Hepatocyte (in vitro differentiated cells): Measurements from ENCODE around the gene OAF. TPM values are rescaled to one million over a fixed set of nuclear protein-coding genes. Genes with fewer than 3 reads are reported as not detected.

Source experiments
- DNase-seq: peaks from one replicate; pipeline ENCODE4 v3.0.0-alpha.2; 2016; ENCODE audit warnings: low spot score
- H2AFZ ChIP-seq: fragments of 200-600 bp; sonication (generic); 2 replicates; pipeline ENCODE4 v1.6.0; 2016; ENCODE audit warnings: antibody characterized with exemption, mild to moderate bottlenecking
- H3K27ac ChIP-seq: fragments of 200-600 bp; sonication (generic); 2 replicates; pipeline ENCODE4 v1.5.1; 2016; ENCODE audit warnings: mild to moderate bottlenecking
- H3K27me3 ChIP-seq: fragments of 200-600 bp; sonication (generic); 2 replicates; pipeline ENCODE4 v1.6.1; 2016
- H3K36me3 ChIP-seq: fragments of 200-600 bp; sonication (generic); replicated peaks from 2 replicates; pipeline ENCODE4 v1.5.1; 2016; ENCODE audit warnings: low read depth; ENCODE audit not compliant: insufficient read depth
- H3K4me1 ChIP-seq: fragments of 200-600 bp; sonication (generic); 2 replicates; pipeline ENCODE4 v1.5.1; 2016; ENCODE audit warnings: mild to moderate bottlenecking, moderate library complexity; ENCODE audit not compliant: insufficient read depth
- H3K4me2 ChIP-seq: fragments of 200-600 bp; sonication (generic); 2 replicates; pipeline ENCODE4 v1.6.0; 2016
- H3K4me3 ChIP-seq: fragments of 200-600 bp; sonication (generic); 2 replicates; pipeline ENCODE4 v1.5.1; 2016; ENCODE audit warnings: mild to moderate bottlenecking
- H3K79me2 ChIP-seq: fragments of 200-600 bp; sonication (generic); 2 replicates; pipeline ENCODE4 v1.6.0; 2017; ENCODE audit warnings: mild to moderate bottlenecking
- H3K9me2 ChIP-seq: fragments of 200-600 bp; sonication (generic); replicated peaks from 2 replicates; pipeline ENCODE4 v1.6.0; 2017; ENCODE audit warnings: mild to moderate bottlenecking; ENCODE audit not compliant: insufficient read depth
- H3K9me3 ChIP-seq: fragments of 200-600 bp; sonication (generic); 2 replicates; pipeline ENCODE4 v1.5.1; 2016; ENCODE audit warnings: low read depth, mild to moderate bottlenecking
- H4K20me1 ChIP-seq: fragments of 200-600 bp; sonication (generic); 2 replicates; pipeline ENCODE4 v1.6.0; 2016; ENCODE audit warnings: mild to moderate bottlenecking; ENCODE audit not compliant: insufficient read depth, poor library complexity, severe bottlenecking
- EZH2 ChIP-seq: fragments of 200-600 bp; sonication (generic); IDR thresholded peaks from 2 replicates; pipeline ENCODE4 v1.6.1; 2016; ENCODE audit warnings: antibody characterized with exemption, mild to moderate bottlenecking, borderline replicate concordance
- EZH2phosphoT487 ChIP-seq: fragments of 200-600 bp; sonication (generic); IDR thresholded peaks from one replicate; pipeline ENCODE4 v1.6.1; 2018; ENCODE audit warnings: antibody characterized with exemption, mild to moderate bottlenecking, low read depth, moderate library complexity; ENCODE audit not compliant: unreplicated experiment, severe bottlenecking
- WGBS: methylation state at CpG from one replicate; pipeline ENCODE4 v1.1.6; 2016; ENCODE audit warnings: low lambda C conversion rate; ENCODE audit errors: missing lambda C conversion rate; 5-methylcytosine and 5-hydroxymethylcytosine counted together
- polyA plus RNA-seq: library from polyadenylated mRNA; unstranded; fragments of >200 nt; fragmentation: Nextera tagmentation; extraction: Ambion mirVana; gene quantifications from 2 replicates; pipeline ENCODE4 v1.2.1, GENCODE V29; 2016
- total RNA-seq: library from RNA; depleted of rRNA; stranded (reverse); fragments of >200 nt; gene quantifications from 2 replicates; pipeline ENCODE4 v1.2.3, GENCODE V29; 2014
- TF ChIP-seq, protein P1 (sequence below): fragments of 200-600 bp; sonication (generic); IDR thresholded peaks from 2 replicates; pipeline ENCODE4 v1.5.1; 2016; ENCODE audit warnings: antibody characterized with exemption, mild to moderate bottlenecking; ENCODE audit not compliant: poor library complexity

The OAF gene
- total RNA-seq (63.9 and 72.4 TPM in 2 replicates), polyA plus RNA-seq (73.0 and 102 TPM in 2 replicates)

DNA sequence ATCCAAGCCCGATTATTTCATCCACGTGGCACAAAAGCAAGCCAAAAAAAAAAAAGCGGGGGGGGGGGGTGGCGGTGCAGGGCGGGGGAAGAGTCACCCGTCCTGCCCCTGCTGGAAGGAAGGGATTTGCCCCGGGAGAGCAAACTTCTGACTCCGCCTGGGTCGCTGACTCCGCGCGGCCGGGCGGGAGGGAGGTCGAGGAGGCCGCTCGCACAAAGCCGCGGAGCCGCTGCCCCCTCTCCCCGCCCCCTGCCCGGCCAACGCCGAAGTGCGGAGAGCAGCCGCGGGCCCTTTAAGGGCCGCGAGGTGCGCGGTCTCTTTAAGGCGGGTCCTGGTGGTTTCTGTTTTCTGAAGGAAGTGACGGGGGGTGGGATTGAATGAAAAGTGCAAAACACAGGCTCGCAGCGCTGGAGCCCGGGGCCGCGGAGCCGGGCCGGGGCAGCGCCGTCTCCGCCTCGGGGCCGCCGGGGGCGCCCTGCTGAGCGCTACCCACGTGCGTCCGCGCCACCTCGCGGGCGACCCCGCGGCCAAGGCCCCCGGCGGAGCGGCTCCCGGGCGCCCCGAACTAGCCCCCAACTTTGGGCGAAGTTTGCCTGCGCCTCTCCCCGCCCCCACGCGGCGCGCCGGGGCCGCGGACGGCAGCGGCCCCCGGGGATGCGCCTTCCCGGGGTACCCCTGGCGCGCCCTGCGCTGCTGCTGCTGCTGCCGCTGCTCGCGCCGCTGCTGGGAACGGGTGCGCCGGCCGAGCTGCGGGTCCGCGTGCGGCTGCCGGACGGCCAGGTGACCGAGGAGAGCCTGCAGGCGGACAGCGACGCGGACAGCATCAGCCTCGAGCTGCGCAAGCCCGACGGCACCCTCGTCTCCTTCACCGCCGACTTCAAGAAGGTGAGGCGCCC lies at the start of gene OAF:
OAF (plus strand) TSS at position 407 of the 896 bp plus-strand sequence; CDS start at position 655, 248 bp downstream.
- peak within 1 kb of the TSS; percentile 45 for H2AFZ ChIP-seq
- H3K79me2 ChIP-seq, result peaks cover 50% of the 10 kb centered on the region
- H3K27ac ChIP-seq, result peak within 1 kb of the TSS; percentile 96
- H3K36me3 ChIP-seq, result no peaks in the 10 kb centered on the region
- H4K20me1 ChIP-seq, result no peaks in the 10 kb centered on the region
- H3K4me2 ChIP-seq, result peak within 1 kb of the TSS; percentile 94
- H3K9me2 ChIP-seq, result no peaks in the 10 kb centered on the region
- H3K4me1 ChIP-seq, result peaks cover 41% of the 10 kb centered on the region
- peak within 1 kb of the TSS; percentile 74 for H3K4me3 ChIP-seq
- DNase-seq, result peak; percentile 87
- WGBS, result 2% methylated on average over 53 of the region's 108 CpGs
- no peaks in the 10 kb centered on the region for H3K27me3 ChIP-seq
- TF ChIP-seq, protein P1, sequence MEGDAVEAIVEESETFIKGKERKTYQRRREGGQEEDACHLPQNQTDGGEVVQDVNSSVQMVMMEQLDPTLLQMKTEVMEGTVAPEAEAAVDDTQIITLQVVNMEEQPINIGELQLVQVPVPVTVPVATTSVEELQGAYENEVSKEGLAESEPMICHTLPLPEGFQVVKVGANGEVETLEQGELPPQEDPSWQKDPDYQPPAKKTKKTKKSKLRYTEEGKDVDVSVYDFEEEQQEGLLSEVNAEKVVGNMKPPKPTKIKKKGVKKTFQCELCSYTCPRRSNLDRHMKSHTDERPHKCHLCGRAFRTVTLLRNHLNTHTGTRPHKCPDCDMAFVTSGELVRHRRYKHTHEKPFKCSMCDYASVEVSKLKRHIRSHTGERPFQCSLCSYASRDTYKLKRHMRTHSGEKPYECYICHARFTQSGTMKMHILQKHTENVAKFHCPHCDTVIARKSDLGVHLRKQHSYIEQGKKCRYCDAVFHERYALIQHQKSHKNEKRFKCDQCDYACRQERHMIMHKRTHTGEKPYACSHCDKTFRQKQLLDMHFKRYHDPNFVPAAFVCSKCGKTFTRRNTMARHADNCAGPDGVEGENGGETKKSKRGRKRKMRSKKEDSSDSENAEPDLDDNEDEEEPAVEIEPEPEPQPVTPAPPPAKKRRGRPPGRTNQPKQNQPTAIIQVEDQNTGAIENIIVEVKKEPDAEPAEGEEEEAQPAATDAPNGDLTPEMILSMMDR, result peak; percentile 17
- no peak for TF ChIP-seq EZH2
- H3K9me3 ChIP-seq, result no peaks in the 10 kb centered on the region

DNA sequence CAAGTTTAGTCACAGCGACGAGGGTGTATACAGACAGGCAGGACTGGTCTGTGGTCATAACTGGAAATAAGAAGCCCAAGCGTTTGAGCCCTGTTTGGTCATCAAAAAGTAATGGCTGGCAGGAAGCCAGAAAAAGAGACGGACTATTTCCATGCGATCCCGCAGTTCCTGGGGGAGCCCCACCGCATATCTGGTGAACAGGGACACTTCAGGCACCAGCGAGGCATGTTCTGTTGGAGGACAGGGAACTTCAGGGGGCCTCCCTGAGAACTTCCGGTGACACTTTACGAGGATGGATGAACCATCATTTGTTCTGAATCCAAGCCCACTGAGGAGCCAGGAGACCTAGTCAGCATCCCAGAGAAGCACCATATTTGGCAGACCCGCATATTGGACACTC lies 43.2 kb upstream of the OAF start:
- no peaks in the 10 kb centered on the region for H3K79me2 ChIP-seq
- 86% methylated on average over 11 of the region's 11 CpGs for WGBS
- H3K4me2 ChIP-seq, result no peak overlapping the region
- no peaks in the 10 kb centered on the region for H4K20me1 ChIP-seq
- no peaks in the 10 kb centered on the region for H3K9me2 ChIP-seq
- DNase-seq, result no peak
- no peaks in the 10 kb centered on the region for H3K9me3 ChIP-seq
- H3K4me3 ChIP-seq, result no peak overlapping the region
- H3K27ac ChIP-seq, result no peak overlapping the region
- H3K4me1 ChIP-seq, result peaks cover 15% of the 10 kb centered on the region
- H3K36me3 ChIP-seq, result no peaks in the 10 kb centered on the region
- TF ChIP-seq, protein P1, result no peak
- no peak for TF ChIP-seq EZH2phosphoT487
- TF ChIP-seq EZH2, result no peak
- H3K27me3 ChIP-seq, result peaks cover 21% of the 10 kb centered on the region
- H2AFZ ChIP-seq, result no peak overlapping the region

DNA sequence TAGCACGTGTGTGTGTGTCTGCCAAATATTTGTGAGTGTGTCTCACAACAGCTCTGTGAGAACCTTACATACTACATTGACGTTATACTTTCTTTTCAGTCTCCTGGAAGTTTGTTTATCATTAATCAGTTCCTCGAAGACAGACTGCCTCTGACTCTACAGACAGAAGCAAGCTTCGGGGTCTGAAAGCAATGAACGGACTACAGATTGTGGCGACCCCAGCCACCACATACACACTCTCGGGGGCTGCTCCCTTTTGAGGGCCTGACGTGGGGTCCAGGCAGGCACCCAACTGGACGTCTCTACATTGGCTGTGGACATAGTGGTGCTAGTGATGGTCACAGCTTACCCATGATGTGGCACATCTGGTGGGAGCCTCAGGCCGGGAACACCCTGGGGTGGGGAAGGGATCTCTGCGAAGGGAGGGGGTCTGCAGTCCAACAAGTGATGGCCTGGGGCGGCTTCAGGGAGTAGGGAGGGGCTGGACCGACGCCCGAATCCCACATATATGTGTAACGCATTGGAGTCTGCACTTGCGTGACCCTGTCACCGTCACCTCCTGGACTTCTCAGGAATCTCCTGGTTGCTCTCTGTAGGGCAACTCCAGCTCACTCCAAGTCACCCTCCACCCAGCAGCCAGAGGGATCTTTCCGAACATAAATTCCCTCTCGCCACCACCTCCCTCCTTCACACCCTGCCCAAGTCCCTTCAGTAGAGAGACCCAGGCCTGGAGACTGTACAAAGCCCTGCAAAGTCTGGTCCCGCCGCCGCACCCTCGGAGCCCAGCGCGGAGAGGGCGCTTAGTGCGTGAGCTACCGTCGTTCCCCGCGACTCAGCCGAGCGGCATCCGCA lies 42.5 kb upstream of the OAF start:
- no peak overlapping the region for H3K27ac ChIP-seq
- H3K27me3 ChIP-seq, result peaks cover 21% of the 10 kb centered on the region
- H3K9me2 ChIP-seq, result no peaks in the 10 kb centered on the region
- peak overlapping the region; percentile 93 for H3K4me2 ChIP-seq
- H4K20me1 ChIP-seq, result no peaks in the 10 kb centered on the region
- peak overlapping the region; percentile 77 for H2AFZ ChIP-seq
- TF ChIP-seq, protein P1, result no peak
- TF ChIP-seq EZH2phosphoT487 (no peak), EZH2 (no peak)
- no peak for DNase-seq
- peaks cover 18% of the 10 kb centered on the region for H3K4me1 ChIP-seq
- no peaks in the 10 kb centered on the region for H3K36me3 ChIP-seq
- WGBS, result 43% methylated on average over 34 of the region's 35 CpGs
- H3K9me3 ChIP-seq, result no peaks in the 10 kb centered on the region
- peak overlapping the region; percentile 60 for H3K4me3 ChIP-seq
- no peaks in the 10 kb centered on the region for H3K79me2 ChIP-seq
